ENCODE data around the gene TPT1. TPM values are rescaled to one million over a fixed set of nuclear protein-coding genes. Genes with fewer than 3 reads are reported as not detected.
A peak's percentile ranks its signal among the peaks of the same experiment; 100 is the strongest.
"Not testable (repeated sequence)": the region's sequence is repeated elsewhere in the genome, so short reads cannot be mapped to it uniquely, and the experiment has no call there.

Gene TPT1
- 2,772 to 2,964 TPM (median 2,883 TPM) in 3 replicates for total RNA-seq

DNA sequence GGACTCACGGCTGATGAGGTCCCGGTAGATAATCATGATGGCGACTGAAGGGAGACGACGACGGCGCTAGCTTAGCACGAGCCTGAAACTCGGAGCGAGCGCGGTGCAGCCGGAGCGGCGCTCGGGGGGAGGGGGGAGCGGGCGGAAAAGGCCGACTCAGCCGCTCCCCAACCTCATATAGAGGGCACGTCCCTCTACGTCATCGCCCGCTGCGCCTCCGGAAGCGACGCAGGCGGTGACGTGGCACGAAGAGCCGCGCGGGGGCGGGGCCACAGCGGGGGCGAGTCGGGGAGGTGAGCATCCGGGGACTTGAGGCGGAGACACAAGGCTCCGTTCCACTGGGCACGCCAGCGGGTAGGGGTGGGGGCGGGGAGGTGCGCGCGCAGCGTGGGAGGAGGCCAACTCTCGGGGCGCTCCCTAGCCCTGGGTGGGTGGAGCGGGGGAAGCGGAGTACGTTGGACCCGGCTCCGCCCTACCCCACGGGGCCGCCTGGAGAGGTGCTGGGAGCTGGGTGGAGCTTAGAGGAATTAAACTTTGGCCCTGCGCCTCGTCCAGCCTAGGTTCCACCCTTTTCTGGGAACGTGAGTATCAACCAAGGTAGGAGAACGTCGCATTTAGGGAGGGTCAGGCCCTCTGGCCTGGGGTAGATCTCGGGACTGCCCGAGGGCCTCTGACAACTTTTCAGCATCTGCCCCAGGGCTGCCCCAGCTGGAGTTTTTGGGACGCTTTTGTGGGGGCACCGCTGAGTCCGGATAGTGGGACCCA, at the start of gene TPT1:
TPT1 (minus strand) TSS at position 150 of the 765 bp plus-strand sequence; CDS start at position 36, 114 bp downstream.
- Mint-ChIP-seq H3K36me3 (peaks cover 40% of the 10 kb centered on the region), H3K27me3 (ENCODE audit: low read depth) (no peaks in the 10 kb centered on the region), H3K27ac (peak within 1 kb of the TSS; percentile 100), H3K9me3 (no peaks in the 10 kb centered on the region), H3K4me3 (peak within 1 kb of the TSS; percentile 98), H3K4me1 (peaks cover 37% of the 10 kb centered on the region)
- TF ChIP-seq, protein P1, sequence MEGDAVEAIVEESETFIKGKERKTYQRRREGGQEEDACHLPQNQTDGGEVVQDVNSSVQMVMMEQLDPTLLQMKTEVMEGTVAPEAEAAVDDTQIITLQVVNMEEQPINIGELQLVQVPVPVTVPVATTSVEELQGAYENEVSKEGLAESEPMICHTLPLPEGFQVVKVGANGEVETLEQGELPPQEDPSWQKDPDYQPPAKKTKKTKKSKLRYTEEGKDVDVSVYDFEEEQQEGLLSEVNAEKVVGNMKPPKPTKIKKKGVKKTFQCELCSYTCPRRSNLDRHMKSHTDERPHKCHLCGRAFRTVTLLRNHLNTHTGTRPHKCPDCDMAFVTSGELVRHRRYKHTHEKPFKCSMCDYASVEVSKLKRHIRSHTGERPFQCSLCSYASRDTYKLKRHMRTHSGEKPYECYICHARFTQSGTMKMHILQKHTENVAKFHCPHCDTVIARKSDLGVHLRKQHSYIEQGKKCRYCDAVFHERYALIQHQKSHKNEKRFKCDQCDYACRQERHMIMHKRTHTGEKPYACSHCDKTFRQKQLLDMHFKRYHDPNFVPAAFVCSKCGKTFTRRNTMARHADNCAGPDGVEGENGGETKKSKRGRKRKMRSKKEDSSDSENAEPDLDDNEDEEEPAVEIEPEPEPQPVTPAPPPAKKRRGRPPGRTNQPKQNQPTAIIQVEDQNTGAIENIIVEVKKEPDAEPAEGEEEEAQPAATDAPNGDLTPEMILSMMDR (IDR thresholded peaks at IDR 0.05; ENCODE audit: unreplicated experiment), result no peak
- DNase-seq (ENCODE audit: low spot score in 2 of 2, unreplicated experiment in 2 of 2), result peak; percentile 99

DNA sequence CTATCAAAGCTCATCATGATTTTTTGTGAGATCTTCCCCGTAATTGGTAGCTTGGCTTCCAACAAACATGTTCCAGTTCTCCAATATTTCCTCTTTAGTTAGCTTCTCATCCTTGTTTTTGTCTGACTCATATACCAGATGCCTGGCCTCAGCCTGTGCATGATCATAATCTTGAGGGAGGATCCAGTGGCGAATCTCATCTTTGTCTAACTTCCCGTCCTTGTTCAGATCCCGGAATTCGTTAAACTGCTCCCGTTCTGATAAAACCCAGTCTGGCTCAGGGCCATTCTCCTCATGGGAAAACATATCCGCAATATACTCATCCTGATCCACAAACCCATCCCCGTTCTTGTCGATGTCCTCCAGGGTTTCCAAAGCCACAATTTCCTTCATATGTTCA, 49.4 kb upstream of the TPT1 start:
- H3K27me3 Mint-ChIP-seq (ENCODE audit: low read depth); H3K4me3 Mint-ChIP-seq; H3K9me3 Mint-ChIP-seq; H3K4me1 Mint-ChIP-seq; DNase-seq (ENCODE audit: low spot score in 2 of 2, unreplicated experiment in 2 of 2); H3K27ac Mint-ChIP-seq: not testable (repeated sequence)
- peaks cover 26% of the 10 kb centered on the region for H3K36me3 Mint-ChIP-seq

DNA sequence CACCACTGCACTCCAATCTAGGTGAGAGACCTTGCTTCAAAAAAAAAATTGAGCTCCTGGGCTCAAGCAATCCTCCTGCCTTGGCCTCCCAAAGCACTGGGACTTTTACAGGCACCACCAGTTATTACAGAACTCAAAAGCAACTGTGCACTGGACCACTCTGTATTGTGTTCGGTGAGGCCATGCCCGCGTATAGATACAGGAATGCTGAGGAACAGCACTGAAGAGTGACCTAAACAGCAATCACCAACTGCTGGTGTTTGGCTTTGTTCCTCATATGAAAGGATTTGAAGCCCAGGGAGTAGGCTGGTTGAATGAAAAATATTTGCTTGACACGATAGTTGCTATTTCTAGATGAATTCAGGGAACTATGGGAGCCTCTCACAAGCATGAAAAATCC, 47.7 kb upstream of the TPT1 start:
- no peaks in the 10 kb centered on the region for H3K4me1 Mint-ChIP-seq
- no peaks in the 10 kb centered on the region for H3K27me3 Mint-ChIP-seq (ENCODE audit: low read depth)
- peaks cover 37% of the 10 kb centered on the region for H3K36me3 Mint-ChIP-seq
- H3K4me3 Mint-ChIP-seq, result no peak overlapping the region
- H3K9me3 Mint-ChIP-seq, result peaks cover 6% of the 10 kb centered on the region
- DNase-seq (ENCODE audit: low spot score in 2 of 2, unreplicated experiment in 2 of 2), result no peak
- TF ChIP-seq, protein P1 (IDR thresholded peaks at IDR 0.05; ENCODE audit: unreplicated experiment), result no peak
- H3K27ac Mint-ChIP-seq, result no peak overlapping the region

DNA sequence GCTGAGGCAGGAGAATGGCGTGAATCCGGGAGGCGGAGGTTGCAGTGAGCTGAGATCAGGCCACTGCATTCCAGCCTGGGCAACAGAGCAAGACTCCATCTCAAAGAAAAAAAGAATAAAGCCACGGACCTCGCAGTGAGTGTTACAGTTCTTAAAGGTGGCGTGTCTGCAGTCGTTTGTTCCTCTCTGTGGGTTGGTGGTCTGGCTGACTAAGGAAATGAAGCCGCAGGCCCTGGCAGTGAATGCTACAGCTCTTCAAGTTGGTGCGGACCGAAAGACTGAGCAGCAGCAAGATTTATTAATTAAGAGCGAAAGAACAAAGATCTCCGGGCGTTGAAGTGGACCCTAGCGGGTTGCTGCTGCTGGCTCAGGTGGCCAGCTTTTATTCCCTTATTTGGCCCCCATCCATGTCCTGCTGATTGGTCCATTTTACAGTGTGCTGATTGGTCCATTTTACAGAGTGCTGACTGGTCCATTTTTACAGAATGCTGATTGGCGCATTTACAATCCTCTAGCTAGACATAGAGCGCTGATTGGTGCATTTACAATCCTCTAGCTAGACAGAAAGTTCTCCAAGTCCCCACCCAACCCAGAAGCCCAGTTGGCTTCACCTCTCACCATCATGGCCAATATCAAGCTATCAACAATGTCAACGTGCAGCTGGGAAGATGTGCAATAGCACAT, 46.1 kb upstream of the TPT1 start:
- H3K4me1 Mint-ChIP-seq; DNase-seq (ENCODE audit: low spot score in 2 of 2, unreplicated experiment in 2 of 2); H3K9me3 Mint-ChIP-seq; H3K27me3 Mint-ChIP-seq (ENCODE audit: low read depth); H3K27ac Mint-ChIP-seq; H3K4me3 Mint-ChIP-seq: not testable (repeated sequence)
- H3K36me3 Mint-ChIP-seq, result peaks cover 32% of the 10 kb centered on the region

DNA sequence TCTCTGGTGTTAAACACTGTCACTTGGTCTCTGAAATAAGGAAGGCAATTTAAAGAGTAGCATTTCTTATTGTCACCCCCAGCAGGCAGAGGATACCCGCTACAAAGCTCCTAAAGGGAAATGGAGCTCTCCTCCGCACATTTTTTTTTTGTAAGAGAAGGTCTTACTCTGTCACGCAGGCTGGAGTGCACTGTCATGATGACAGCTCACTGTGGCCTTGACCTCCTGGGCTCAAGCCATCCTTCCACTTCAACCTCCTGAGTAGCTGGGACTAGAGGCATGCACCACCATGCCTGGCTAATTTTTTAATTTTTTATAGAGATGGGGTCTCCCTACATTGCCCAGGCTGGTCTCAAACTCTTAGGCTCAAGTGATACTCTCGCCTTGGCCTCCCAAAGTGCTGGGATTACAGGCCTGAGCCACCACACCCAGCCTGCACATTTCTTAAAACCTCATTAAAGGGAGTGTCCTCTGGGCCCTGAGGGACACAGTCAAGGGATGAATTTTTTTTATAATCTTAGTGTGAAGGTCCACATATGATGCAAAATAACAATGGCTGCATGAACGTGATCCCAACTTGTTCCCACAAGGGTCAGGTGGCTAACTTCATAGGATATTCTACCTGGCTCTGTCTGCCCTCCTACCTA, 45.0 kb upstream of the TPT1 start:
- H3K36me3 Mint-ChIP-seq, result peaks cover 30% of the 10 kb centered on the region
- DNase-seq (ENCODE audit: low spot score in 2 of 2, unreplicated experiment in 2 of 2), result no peak
- no peak overlapping the region for H3K27ac Mint-ChIP-seq
- no peaks in the 10 kb centered on the region for H3K27me3 Mint-ChIP-seq (ENCODE audit: low read depth)
- H3K9me3 Mint-ChIP-seq, result peaks cover 6% of the 10 kb centered on the region
- H3K4me3 Mint-ChIP-seq, result no peak overlapping the region
- TF ChIP-seq, protein P1 (IDR thresholded peaks at IDR 0.05; ENCODE audit: unreplicated experiment), result no peak
- H3K4me1 Mint-ChIP-seq, result no peaks in the 10 kb centered on the region

DNA sequence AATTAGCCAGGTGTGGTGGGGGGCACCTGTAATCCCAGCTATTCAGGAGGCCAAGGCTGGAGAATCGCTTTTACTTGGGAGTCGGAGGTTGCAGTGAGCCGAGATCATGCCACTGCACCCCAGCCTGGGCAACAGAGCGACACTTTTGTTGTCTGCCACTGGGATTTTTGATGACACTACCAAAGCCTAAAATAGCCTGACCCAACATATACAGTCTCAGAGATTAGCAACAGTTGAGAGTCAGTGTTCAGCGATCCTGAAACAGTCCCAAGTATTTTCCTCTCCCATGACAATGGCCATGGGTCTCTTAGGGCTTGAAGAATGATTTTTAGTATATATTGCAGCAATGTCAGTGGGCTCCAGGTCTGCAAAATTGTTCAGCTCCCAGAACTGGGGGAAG, 44.3 kb upstream of the TPT1 start:
- Mint-ChIP-seq H3K4me1 (no peaks in the 10 kb centered on the region), H3K36me3 (peaks cover 24% of the 10 kb centered on the region), H3K4me3 (no peak overlapping the region), H3K27me3 (ENCODE audit: low read depth) (no peaks in the 10 kb centered on the region), H3K27ac (no peak overlapping the region), H3K9me3 (peaks cover 6% of the 10 kb centered on the region)
- TF ChIP-seq, protein P1 (IDR thresholded peaks at IDR 0.05; ENCODE audit: unreplicated experiment), result no peak
- DNase-seq (ENCODE audit: low spot score in 2 of 2, unreplicated experiment in 2 of 2), result no peak

All from mesothelial cell of epicardium (in vitro differentiated cells).